HG03280 (cell line): ENCODE results near the gene ANTXR1.
"Not testable (repeated sequence)": the region's sequence is repeated elsewhere in the genome, so short reads cannot be mapped to it uniquely, and the experiment has no call there.

Experiments used
- ATAC-seq: cut with Tn5 transposase; IDR thresholded peaks from one replicate; pipeline ENCODE4 v1.9.1; 2021; ENCODE audit warnings: mild to moderate bottlenecking, moderate library complexity; ENCODE audit not compliant: unreplicated experiment

Gene ANTXR1

GRCh38 chr2:69253112-69253511 lies 240.1 kb downstream of the ANTXR1 start:
- ATAC-seq, result no peak

- ATAC-seq, result no peak
These were observed 240.8 kb downstream of the ANTXR1 start for GRCh38 chr2:69253611-69254301.

DNA sequence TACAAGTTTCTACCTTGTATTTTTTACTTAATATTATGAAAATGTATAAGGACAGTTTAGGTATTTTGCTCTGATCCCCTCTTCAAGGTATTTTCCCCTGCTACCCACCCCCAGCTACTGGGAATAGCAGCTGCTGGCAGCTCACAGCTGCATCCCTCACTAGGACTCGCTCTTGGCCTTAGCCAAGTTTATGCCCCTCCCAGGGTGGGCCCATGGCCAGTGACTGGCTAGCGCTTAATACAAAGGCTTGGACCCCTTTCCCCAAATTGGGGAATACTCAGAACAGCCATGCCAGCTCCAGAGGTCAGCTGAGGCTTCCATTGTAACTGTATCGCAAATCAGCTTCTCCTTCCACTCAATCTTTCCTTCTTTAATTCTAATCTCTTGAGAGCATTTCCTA lies 242.8 kb downstream of the ANTXR1 start:
- no peak for ATAC-seq

- not testable (repeated sequence) for ATAC-seq
These were observed 247.1 kb downstream of the ANTXR1 start for GRCh38 chr2:69259994-69260591.

DNA sequence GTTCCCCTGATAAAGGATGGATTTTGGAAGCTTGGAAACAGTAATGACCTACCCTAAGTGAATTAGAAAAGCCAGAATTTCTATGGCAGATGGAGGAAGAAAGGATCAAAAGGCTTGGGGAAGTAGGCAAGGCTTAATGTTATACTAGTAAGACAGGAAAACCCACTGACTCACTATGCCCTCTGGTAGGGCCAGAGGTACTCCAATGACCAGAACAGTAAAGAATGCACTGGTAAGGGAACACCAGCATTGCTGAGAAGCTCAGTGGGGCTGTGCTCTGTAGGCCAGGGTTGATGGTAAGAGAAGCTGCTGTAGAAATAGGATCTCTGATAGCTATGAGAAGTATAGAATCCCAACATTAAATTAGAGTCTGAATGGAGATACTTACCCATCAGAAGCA lies 247.7 kb downstream of the ANTXR1 start:
- ATAC-seq, result no peak

DNA sequence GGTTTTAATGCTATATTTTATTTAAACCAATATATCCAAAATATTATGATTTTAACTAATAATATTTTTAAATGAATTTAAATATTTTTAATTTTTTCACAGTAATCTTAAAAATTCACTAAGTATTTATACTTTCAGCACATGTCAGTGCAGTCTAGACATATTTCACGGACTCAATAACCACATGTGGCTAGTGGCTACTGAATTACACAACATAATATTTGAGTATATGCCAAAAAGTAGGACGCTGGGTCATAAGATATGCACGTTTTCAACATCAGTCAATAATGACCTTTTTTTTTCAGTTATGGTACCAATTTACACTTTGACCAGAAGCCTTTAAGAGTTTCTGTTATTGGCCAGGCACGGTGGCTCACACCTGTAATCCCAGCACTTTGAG lies 256.4 kb downstream of the ANTXR1 start:
- ATAC-seq, result no peak

GRCh38 chr2:69271831-69272257 lies 258.9 kb downstream of the ANTXR1 start:
- ATAC-seq, result no peak

DNA sequence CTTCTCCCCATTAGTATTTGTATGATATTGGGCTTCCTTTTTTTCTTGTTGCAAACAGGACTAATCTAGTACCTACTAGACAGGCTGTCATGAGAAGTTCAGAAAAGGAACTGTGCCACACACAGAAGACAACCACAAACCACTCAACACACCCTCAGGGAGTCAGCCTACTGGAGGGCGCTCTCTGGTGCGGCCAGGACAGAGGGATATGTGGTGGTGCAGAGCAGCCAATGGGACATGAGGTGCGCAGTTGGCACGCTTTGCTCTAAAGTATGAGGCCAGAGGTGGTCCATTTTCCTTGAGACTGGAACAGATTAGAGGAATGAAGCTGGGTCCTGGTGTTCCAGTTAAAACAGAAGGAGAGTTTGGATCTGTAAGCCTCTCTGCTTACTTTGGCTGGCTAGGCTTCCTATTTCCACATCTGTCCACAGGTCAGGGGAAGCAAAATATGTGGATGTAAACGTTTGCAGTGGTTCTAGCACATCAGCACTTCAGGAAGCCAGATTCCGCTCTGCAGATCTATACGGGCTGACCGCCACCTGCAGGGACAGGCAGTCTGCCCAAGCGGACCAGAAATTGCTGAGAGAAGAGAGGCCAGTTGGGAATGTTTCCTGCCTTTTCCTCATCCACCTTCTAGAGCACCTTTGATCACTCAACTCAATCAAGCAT lies 260.0 kb downstream of the ANTXR1 start:
- ATAC-seq, result no peak

- ATAC-seq, result no peak
These were observed 262.5 kb downstream of the ANTXR1 start for GRCh38 chr2:69275490-69275889.

DNA sequence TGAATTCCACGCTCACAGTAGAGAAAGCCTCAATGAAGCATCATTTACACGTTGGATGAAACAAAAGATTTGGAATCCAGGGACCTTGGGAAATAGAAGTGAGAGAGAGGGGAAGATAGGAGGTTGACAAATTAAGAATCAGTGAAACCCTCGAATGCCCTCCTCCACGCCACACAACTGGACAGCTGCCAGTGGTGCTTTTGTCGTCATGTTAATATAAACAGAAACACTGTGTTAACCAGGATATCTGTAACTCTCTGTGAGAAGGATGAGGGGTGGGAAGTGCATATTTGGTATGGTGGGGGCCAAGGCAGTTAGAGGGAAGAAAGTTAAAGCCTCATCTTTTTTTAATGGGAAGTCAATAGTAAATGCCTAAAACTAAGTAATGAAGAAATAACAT lies 265.4 kb downstream of the ANTXR1 start:
- ATAC-seq, result no peak

DNA sequence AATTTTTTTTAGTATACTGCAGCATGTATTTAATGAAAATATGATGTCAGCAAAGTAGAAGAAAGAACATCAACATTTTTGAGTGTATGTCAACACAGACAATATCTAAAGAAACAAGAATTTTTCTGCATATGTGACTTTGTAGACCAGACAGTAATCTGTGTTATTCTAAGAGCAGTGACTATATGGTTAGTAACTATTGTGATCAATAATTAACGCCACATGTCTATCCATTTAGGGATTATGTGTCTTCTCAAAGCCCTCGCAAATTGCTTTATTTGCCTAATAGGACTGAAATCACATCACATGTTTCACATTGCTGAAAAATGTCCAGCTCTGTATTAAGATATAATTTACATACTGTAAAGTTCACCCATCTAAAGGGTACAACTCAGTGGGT lies 266.2 kb downstream of the ANTXR1 start:
- ATAC-seq, result no peak

DNA sequence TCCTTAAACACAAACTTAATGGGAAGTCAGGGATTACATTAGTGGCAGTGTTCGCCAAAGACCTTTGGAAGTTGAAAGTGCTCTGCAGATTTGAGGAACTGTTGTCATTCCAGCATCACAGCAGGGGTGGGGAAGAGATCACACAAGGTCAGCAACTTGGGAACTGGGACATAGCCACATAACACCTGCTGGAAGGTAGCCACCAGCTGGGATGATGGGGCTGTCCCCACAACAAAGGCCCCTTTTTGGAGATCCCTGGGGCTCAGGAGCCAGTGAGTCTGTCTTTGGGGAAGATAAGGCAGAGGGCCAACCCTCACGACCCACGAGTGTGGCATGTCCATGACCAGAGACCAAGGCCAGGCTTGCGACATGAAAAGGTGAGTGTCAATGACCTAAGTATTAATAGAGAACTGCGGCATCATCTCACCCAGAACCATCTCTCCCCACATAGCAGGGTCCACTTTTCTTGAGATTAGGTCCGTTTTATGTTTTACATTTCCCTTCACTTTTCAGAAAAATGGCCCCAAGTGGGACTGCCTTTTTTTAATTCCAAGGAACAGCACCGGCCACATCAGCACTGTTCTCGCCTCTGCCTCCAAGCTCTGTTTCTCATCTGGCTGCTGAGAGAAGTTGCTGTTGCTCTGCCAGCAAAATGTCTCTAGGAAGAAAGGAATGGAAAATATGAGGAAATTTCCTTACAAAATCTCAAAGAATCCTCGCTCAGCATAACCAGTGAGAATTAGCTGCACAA lies 267.1 kb downstream of the ANTXR1 start:
- ATAC-seq, result no peak

DNA sequence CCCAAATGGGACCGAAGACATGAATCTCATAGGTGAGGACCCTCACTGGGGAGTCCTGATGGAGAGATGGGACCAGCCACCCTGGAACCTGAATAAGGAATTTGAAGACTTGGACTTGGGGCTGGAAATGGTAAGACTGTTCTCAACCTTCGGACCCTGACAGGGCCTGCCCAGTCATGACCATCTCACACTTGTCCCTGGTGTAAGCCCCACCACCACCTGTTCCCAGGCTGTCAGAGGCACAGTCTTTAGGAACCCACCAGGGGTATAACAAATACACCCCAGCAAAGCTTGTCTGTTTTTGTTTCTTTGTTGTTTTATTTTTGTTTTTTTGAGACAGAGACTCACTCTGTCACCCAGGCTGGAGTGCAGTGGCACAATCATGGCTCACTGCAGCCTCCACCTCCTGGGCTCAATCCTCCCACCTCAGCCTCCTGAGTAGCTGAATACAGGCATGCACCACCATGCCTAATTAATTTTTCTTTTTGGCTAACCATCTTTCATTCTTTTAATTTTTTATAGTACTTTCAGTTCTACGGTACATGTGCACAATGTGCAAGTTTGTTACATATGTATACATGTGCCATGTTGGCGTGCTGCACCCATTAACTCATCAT lies 267.9 kb downstream of the ANTXR1 start:
- no peak for ATAC-seq

DNA sequence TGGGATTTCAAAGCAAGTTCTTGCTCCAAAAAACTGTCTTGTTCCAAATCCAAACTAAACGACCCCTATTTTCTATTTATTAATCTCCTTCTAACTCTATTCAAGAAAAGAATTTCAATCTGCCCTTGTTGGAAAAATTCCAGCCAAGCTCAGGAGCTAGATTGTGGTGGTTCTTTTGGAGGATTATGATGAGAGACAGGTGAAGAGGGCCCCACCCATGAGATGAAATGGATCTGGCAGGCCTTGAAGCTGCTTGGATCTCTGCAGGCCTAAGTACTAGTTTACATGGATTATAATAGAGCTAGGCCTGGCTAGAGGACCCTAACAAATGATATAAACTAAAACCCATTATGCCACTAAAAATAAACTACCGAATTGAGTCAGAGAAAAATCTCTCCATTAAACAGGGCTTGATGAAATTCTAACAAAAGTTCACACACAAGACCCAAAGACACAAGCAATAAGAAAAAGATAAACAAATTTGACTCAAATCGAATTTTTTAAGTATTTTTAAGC lies 272.5 kb downstream of the ANTXR1 start:
- no peak for ATAC-seq

GRCh38 chr2:69287544-69287943 lies 274.6 kb downstream of the ANTXR1 start:
- no peak for ATAC-seq

GRCh38 chr2:69288429-69288828 lies 275.4 kb downstream of the ANTXR1 start:
- no peak for ATAC-seq

DNA sequence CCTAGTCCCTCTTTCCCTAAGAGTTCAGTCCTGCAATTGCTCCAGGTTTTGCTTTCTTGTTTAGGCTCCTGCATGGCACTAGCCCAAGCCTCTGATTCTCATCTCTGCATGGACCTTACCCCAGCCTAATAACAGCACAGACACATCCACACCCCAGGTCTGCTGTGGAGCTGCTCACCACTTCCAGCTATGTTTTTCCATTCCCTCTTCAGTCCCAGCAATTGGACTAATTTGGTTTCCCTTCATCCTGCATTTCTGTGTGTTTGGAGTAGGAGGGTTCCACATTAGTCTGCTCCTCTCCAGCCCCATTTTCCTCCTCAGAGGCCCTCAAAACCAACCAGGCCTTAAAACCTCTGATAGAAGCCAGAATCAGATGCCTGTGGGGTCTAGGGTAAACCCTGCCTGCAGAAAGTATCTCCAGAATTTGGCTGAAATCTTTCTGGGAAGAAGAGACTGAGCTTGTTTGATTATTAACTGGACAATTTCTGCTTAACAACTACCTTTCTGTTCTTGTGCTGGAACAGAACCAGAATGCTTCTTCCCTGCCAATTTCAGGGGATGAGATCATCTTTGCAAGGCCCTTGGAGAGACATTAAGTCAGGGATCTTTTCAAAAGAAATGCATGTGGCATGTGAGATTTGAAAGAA lies 278.1 kb downstream of the ANTXR1 start:
- ATAC-seq, result no peak

- no peak for ATAC-seq
These were observed 278.7 kb downstream of the ANTXR1 start for GRCh38 chr2:69291721-69292120.

GRCh38 chr2:69292256-69292655 lies 279.3 kb downstream of the ANTXR1 start:
- no peak for ATAC-seq

DNA sequence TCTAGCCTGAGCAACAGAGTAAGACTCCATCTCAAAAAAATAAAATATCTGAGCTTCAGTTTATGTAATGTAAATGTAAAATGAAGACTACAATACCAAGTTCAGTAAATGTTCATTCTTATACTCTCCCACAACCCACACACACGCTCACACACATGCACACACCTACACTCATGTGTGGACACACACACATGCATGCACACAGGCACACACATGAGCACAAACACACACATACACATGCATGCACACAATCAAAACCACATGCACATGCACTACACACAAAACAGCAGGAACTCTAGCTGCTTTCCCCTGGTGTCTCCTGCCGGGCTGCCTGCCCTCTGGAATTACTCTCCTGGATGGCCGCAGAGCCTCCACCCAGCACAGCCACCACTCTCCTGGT lies 283.4 kb downstream of the ANTXR1 start:
- ATAC-seq, result no peak
